Measurements from ENCODE around the gene RRAGC.
"Not testable (repeated sequence)": the region's sequence is repeated elsewhere in the genome, so short reads cannot be mapped to it uniquely, and the experiment has no call there.

The RRAGC gene

GRCh38 chr1:38858833-38859560 is 575 bp downstream of the RRAGC start:
- peak; percentile 62 for DNase-seq (ENCODE audit: low spot score)

- no peak for DNase-seq (ENCODE audit: low spot score)
These were observed 6.8 kb downstream of the RRAGC start for GRCh38 chr1:38852780-38853179.

- DNase-seq (ENCODE audit: low spot score): no peak
These were observed 11.5 kb downstream of the RRAGC start for GRCh38 chr1:38848071-38848470.

- no peak for DNase-seq (ENCODE audit: low spot score)
These were observed 13.4 kb downstream of the RRAGC start for GRCh38 chr1:38846210-38846609.

- DNase-seq (ENCODE audit: low spot score): not testable (repeated sequence)
These were observed 14.5 kb downstream of the RRAGC start for GRCh38 chr1:38845088-38845487.

- no peak for DNase-seq (ENCODE audit: low spot score)
These were observed 19.3 kb downstream of the RRAGC start for GRCh38 chr1:38840281-38840680.

GRCh38 chr1:38839363-38839762 is 20.2 kb downstream of the RRAGC start:
- DNase-seq (ENCODE audit: low spot score): no peak

- not testable (repeated sequence) for DNase-seq (ENCODE audit: low spot score)
These were observed 23.3 kb downstream of the RRAGC start for GRCh38 chr1:38836316-38836715.

GRCh38 chr1:38834937-38835827 is 24.4 kb downstream of the RRAGC start:
- peak; percentile 79 for DNase-seq (ENCODE audit: low spot score)

GRCh38 chr1:38834221-38834782 is 25.3 kb downstream of the RRAGC start:
- DNase-seq (ENCODE audit: low spot score): no peak

- DNase-seq (ENCODE audit: low spot score): no peak
These were observed 26.4 kb downstream of the RRAGC start for GRCh38 chr1:38833146-38833545.

GRCh38 chr1:38832370-38832734 is 27.2 kb downstream of the RRAGC start:
- DNase-seq (ENCODE audit: low spot score): no peak

- no peak for DNase-seq (ENCODE audit: low spot score)
These were observed 27.7 kb downstream of the RRAGC start for GRCh38 chr1:38831731-38832369.

GRCh38 chr1:38829368-38829767 is 30.2 kb downstream of the RRAGC start:
- DNase-seq (ENCODE audit: low spot score): no peak

- no peak for DNase-seq (ENCODE audit: low spot score)
These were observed 32.3 kb downstream of the RRAGC start for GRCh38 chr1:38827318-38827717.

GRCh38 chr1:38826886-38827285 is 32.7 kb downstream of the RRAGC start:
- DNase-seq (ENCODE audit: low spot score): no peak

GRCh38 chr1:38826262-38826661 is 33.3 kb downstream of the RRAGC start:
- no peak for DNase-seq (ENCODE audit: low spot score)

GRCh38 chr1:38820860-38821259 is 38.7 kb downstream of the RRAGC start:
- no peak for DNase-seq (ENCODE audit: low spot score)

- no peak for DNase-seq (ENCODE audit: low spot score)
These were observed 40.1 kb downstream of the RRAGC start for GRCh38 chr1:38819516-38819915.

- DNase-seq (ENCODE audit: low spot score): no peak
These were observed 40.5 kb downstream of the RRAGC start for GRCh38 chr1:38819040-38819439.

- DNase-seq (ENCODE audit: low spot score): peak; percentile 83
These were observed 41.2 kb downstream of the RRAGC start for GRCh38 chr1:38818175-38818976.

All from GM03348 (cell line).